Spleen (tissue), 11 donors: ENCODE data around the gene PLA2G4B. TPM values are rescaled to one million over a fixed set of nuclear protein-coding genes. Genes with fewer than 3 reads are reported as not detected.
"Not testable (repeated sequence)": the region's sequence is repeated elsewhere in the genome, so short reads cannot be mapped to it uniquely, and the experiment has no call there.

Experiments
- DNase-seq: peaks from one replicate; pipeline ENCODE4 v3.0.0-alpha.2; 2020
- H3K27ac ChIP-seq, 8 donors: fragments of 200-600 bp; sonication (generic) in 7 of 8; 1 replicate in 4 of 8; 2 replicates in 4 of 8; pipeline versions ENCODE4 v1.5.0 to v1.8.0; 2016 to 2021; ENCODE audit warnings: inconsistent platforms in 4 of 8, mild to moderate bottlenecking in 4 of 8, moderate library complexity in 1 of 8
- H3K27me3 ChIP-seq, 7 donors: fragments of 200-600 bp; sonication (generic) in 6 of 7; replicated peaks in 1 of 7; 1 replicate in 4 of 7; 2 replicates in 3 of 7; pipeline versions ENCODE4 v1.5.0 to v1.8.0; 2016 to 2021; ENCODE audit warnings: inconsistent platforms in 3 of 7, mild to moderate bottlenecking in 1 of 7
- H3K36me3 ChIP-seq, 6 donors: fragments of 200-600 bp; sonication (generic) in 5 of 6; 1 replicate in 4 of 6; 2 replicates in 2 of 6; pipeline versions ENCODE4 v1.5.0 to v1.8.0; 2016 to 2021; ENCODE audit warnings: inconsistent platforms in 2 of 6
- H3K4me1 ChIP-seq, 6 donors: fragments of 200-600 bp; sonication (generic) in 5 of 6; 1 replicate in 3 of 6; 2 replicates in 3 of 6; pipeline versions ENCODE4 v1.5.0 to v1.8.0; 2016 to 2021; ENCODE audit warnings: inconsistent platforms in 3 of 6
- H3K4me3 ChIP-seq, 8 donors: fragments of 200-600 bp; sonication (generic) in 7 of 8; 1 replicate in 4 of 8; 2 replicates in 4 of 8; pipeline versions ENCODE4 v1.5.0 to v1.8.0; 2016 to 2021; ENCODE audit warnings: inconsistent platforms in 4 of 8, mild to moderate bottlenecking in 4 of 8, moderate library complexity in 2 of 8
- H3K9me3 ChIP-seq, 8 donors: fragments of 200-600 bp; sonication (generic) in 7 of 8; 1 replicate in 4 of 8; 2 replicates in 4 of 8; pipeline versions ENCODE4 v1.5.0 to v1.8.0; 2016 to 2021; ENCODE audit warnings: inconsistent platforms in 4 of 8
- POLR2A ChIP-seq, 3 donors: fragments of 450-650 bp; IDR thresholded peaks; one replicate each; pipeline ENCODE4 v1.5.1; 2017; ENCODE audit warnings: antibody characterized with exemption in 3 of 3, mild to moderate bottlenecking in 1 of 3
- POLR2AphosphoS5 ChIP-seq, 3 donors: sonication (generic); formaldehyde crosslinking; IDR thresholded peaks; one replicate each; pipeline ENCODE4 v1.5.1; 2017; ENCODE audit warnings: antibody characterized with exemption in 3 of 3
- WGBS, 5 donors: extraction: QIAGEN DNeasy Blood & Tissue Kit in 3 of 5; methylation state at CpG; one replicate each; pipeline versions ENCODE4 v1.1.5 to v1.1.7; 2013 to 2018; 5-methylcytosine and 5-hydroxymethylcytosine counted together
- intact Hi-C: fragments of 100-400 bp; cut with DNase I; formaldehyde crosslinking; loops from one replicate; pipeline ENCODE4 v1.15.0; 2023; ENCODE audit warnings: low total_unique reads
- polyA plus RNA-seq, 3 donors: library from polyadenylated mRNA; stranded (reverse); fragments of 200-250 nt; gene quantifications; one replicate each; pipeline ENCODE4 v1.2.1, GENCODE V29; 2013
- total RNA-seq, 7 donors: library from RNA; depleted of rRNA in 3 of 7; stranded (reverse); fragments of >200 nt in 3 of 7; fragmentation: NEBNext Ultra II Directional in 4 of 7; extraction: Animal tissue kit (Norgen Biotek cat#: 25700) in 4 of 7; gene quantifications; one replicate each; pipeline versions ENCODE4 v1.1.0 to v1.2.1, GENCODE V29; 2016 to 2021
- TF ChIP-seq, protein P1 (sequence below), 11 experiments: fragments of 200-600 bp in 7 of 11; fragments of 450-650 bp in 4 of 11; sonication (generic) in 4 of 11; IDR thresholded peaks in 8 of 11; conservative IDR thresholded peaks in 3 of 11; 1 replicate in 7 of 11; 2 replicates in 4 of 11; pipeline versions ENCODE4 v1.4.0 to v1.8.0; 2016 to 2021; ENCODE audit warnings: antibody characterized with exemption in 11 of 11, inconsistent platforms in 4 of 11, mild to moderate bottlenecking in 1 of 11
- donor health status: healthy with polysubstance abuse.
- donor health status: DM: no; HTN: no; CAD: no; lungs with moderate emphysema.
- donor health status: DM: no; HTN: no; CAD: no.
- donor health status: Bipolar disorder and iron deficiency.
- donor health status: healthy.
- donor health status: DM: no; HTN: no; CAD: no.
- donor health status: DM: yes; HTN: yes; CAD: no.

PLA2G4B gene
- total and polyA plus RNA-seq, 10 donors, result 4.0 to 20.8 (median 11.8) TPM

DNA sequence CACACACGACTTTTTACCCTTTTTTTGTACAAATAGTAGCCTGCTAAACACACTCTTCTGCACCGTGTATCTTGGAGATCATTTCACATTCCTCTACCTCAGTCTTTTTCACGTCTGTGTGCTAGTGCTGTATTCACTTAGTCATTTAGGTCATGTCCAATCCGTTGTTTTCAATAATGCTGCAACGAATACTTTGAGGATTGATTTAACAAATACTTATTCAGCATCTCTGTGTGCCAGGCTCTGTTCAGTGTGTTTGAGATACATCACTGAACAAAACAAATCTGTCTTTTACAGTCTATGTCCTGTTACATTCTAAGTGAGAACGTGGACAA is 9.9 kb upstream of the PLA2G4B start:
- Histone ChIP-seq H3K27me3 (no peaks in the 10 kb centered on the region), H3K36me3 (peaks cover 0 to 52% (median 5%) of the 10 kb centered on the region in 6 donors), H3K4me1 (peaks cover 13 to 64% (median 45%) of the 10 kb centered on the region in 6 donors), H3K4me3 (peak overlapping the region; percentile 70 to 90 (median 86)), H3K27ac (peak overlapping the region in 4 of 8 donors; percentile 81 to 91 (median 90)), H3K9me3 (no peaks in the 10 kb centered on the region)
- DNase-seq, result no peak
- 26 to 38% (median 30%) methylated on average over 6 of the region's 6 CpGs for WGBS, 5 donors
- TF ChIP-seq POLR2A (IDR thresholded peaks at IDR 0.05) (no peak), POLR2AphosphoS5 (IDR thresholded peaks at IDR 0.05) (no peak)
- TF ChIP-seq, protein P1, sequence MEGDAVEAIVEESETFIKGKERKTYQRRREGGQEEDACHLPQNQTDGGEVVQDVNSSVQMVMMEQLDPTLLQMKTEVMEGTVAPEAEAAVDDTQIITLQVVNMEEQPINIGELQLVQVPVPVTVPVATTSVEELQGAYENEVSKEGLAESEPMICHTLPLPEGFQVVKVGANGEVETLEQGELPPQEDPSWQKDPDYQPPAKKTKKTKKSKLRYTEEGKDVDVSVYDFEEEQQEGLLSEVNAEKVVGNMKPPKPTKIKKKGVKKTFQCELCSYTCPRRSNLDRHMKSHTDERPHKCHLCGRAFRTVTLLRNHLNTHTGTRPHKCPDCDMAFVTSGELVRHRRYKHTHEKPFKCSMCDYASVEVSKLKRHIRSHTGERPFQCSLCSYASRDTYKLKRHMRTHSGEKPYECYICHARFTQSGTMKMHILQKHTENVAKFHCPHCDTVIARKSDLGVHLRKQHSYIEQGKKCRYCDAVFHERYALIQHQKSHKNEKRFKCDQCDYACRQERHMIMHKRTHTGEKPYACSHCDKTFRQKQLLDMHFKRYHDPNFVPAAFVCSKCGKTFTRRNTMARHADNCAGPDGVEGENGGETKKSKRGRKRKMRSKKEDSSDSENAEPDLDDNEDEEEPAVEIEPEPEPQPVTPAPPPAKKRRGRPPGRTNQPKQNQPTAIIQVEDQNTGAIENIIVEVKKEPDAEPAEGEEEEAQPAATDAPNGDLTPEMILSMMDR (IDR thresholded peaks at IDR 0.05 in 8 of 11, conservative IDR thresholded peaks at IDR 0.05 in 3 of 11), result no peak
- intact Hi-C loops, result no loop called here

DNA sequence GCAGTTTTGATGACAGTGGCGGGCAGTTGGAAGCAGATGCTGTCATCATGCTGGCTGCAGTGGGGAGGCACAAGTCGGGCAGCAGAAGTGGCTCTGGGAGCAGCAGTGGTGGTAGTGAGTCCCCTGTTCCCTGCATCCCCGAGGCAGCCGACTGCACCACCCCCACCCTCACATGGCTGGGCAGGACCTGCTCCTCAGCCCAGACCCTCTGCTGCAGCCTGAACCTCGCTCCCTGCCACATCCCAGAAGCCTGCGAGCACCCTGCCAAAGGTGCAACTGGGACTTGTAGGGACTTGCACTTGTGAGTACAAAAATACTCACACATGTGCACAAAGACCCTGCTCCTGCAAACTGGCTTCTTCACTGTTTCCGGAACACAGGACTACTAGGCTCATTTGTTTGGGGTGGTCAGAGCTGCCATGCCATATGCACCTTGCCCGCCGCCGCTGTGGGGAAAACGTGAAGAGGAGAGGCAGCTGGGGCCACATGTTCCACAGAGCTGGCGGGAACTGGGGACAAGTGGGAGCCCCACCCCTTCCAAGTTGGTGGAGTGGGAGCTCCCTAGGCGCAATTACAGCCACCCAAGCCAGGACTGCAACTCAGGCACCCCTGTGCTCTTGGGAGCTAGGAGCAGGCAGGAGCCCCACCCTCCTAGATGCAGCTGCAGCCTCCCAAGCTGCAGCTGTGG is 8.5 kb upstream of the PLA2G4B start:
- no peak for TF ChIP-seq POLR2AphosphoS5 (IDR thresholded peaks at IDR 0.05)
- TF ChIP-seq POLR2A (IDR thresholded peaks at IDR 0.05), result no peak
- TF ChIP-seq, protein P1 (IDR thresholded peaks at IDR 0.05 in 8 of 11, conservative IDR thresholded peaks at IDR 0.05 in 3 of 11), result no peak
- 85 to 97% (median 94%) methylated on average over 5 to 13 of the region's 13 CpGs for WGBS, 5 donors
- H3K9me3 ChIP-seq, result no peaks in the 10 kb centered on the region
- no peak for DNase-seq
- H3K36me3 ChIP-seq, result peaks cover 0 to 52% (median 3%) of the 10 kb centered on the region in 6 donors
- no peaks in the 10 kb centered on the region for H3K27me3 ChIP-seq
- H3K4me1 ChIP-seq, result peaks cover 13 to 73% (median 46%) of the 10 kb centered on the region in 6 donors
- intact Hi-C loops, result no loop called here
- H3K4me3 ChIP-seq, result no peak overlapping the region
- no peak overlapping the region for H3K27ac ChIP-seq

DNA sequence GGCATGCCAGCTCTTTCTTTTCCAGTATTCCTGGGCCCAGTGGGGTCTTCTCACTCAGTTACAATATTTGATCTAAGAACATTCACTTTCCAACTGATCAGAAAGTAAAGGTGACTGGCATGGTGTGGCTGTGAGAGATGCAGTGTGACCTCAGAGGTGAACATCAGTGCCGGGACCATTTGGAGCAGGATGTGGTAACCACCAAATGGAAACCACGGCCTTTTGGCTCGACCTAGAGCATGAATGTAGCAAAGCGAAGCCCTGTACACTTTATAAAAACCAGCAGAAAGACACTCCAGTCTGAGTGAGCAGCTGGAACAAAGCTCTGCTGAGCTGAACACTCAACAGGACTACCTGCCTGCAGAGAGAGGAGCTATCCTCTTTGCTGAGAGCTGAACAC is 7.4 kb upstream of the PLA2G4B start:
- H3K9me3 ChIP-seq, H3K27me3 ChIP-seq, intact Hi-C loops, DNase-seq, H3K4me3 ChIP-seq, H3K27ac ChIP-seq: not testable (repeated sequence)
- Histone ChIP-seq H3K36me3 (peaks cover 0 to 56% (median 3%) of the 10 kb centered on the region in 6 donors), H3K4me1 (peaks cover 13 to 73% (median 46%) of the 10 kb centered on the region in 6 donors)
- 33 to 55% (median 37%) methylated on average over 4 of the region's 4 CpGs for WGBS, 5 donors

DNA sequence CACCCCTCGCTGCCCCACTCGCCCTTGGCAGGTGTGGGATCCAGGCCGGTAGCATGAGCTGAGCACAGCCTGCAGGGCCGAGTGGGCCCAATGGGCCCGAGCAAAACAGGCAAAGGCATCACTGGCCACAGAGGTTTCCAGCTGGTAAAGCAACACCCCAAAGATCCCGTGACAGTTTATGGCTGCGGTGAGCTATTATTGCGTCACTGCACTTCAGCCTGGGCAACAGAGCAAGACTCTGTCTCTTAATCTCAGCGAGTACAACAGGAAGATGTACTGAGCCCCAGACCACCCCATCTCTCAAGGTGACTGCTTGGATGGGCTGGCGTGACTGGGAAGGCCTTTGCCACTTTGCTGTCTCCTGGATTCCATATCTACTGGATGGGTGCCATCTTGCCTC is 6.4 kb upstream of the PLA2G4B start:
- H3K36me3 ChIP-seq, result peaks cover 0 to 65% (median 5%) of the 10 kb centered on the region in 6 donors
- TF ChIP-seq POLR2A (IDR thresholded peaks at IDR 0.05), result no peak
- peak in 1 of 3 donors; percentile 25 for TF ChIP-seq POLR2AphosphoS5 (IDR thresholded peaks at IDR 0.05)
- TF ChIP-seq, protein P1 (IDR thresholded peaks at IDR 0.05 in 8 of 11, conservative IDR thresholded peaks at IDR 0.05 in 3 of 11), result no peak
- no peaks in the 10 kb centered on the region for H3K9me3 ChIP-seq
- intact Hi-C loops, result no loop called here
- DNase-seq, result no peak
- H3K27ac ChIP-seq, result no peak overlapping the region
- H3K4me3 ChIP-seq, result no peak overlapping the region
- no peaks in the 10 kb centered on the region for H3K27me3 ChIP-seq
- H3K4me1 ChIP-seq, result peaks cover 12 to 70% (median 43%) of the 10 kb centered on the region in 6 donors
- WGBS, 5 donors, result 84 to 98% (median 90%) methylated on average over 8 to 10 of the region's 10 CpGs
